Activated CD8-positive, alpha-beta memory T cell treated with anti-CD3 and anti-CD28 coated beads, Interleukin-2, amount 10 ng/mL, durations not matched to agents 7 days and 5 days (primary cell): Measurements from ENCODE around the gene ERC1. TPM values are rescaled to one million over a fixed set of nuclear protein-coding genes. Genes with fewer than 3 reads are reported as not detected.

Experiments
- ATAC-seq: fragments of 150-1000 bp; cut with Tn5 transposase; one replicate; pipeline ENCODE4 v1.10.0; 2021; ENCODE audit warnings: moderate library complexity
- CTCF ChIA-PET: fragments of 350-600 bp; sonication (Branson Sonifier 250); formaldehyde crosslinking; loops from one replicate; lab custom pipeline; 2021; ENCODE audit warnings: antibody characterized with exemption; lab: Charles Lee
- DNase-seq: peaks from one replicate; pipeline ENCODE4 v3.0.0-alpha.2; 2020
- H3K27ac Mint-ChIP-seq: one replicate; pipeline ENCODE4 v1.8.0; 2021; ENCODE audit warnings: mild to moderate bottlenecking, mixed read lengths
- H3K27me3 Mint-ChIP-seq: one replicate; pipeline ENCODE4 v1.8.0; 2021; ENCODE audit warnings: mixed read lengths
- H3K36me3 Mint-ChIP-seq: one replicate; pipeline ENCODE4 v1.8.0; 2021; ENCODE audit warnings: mild to moderate bottlenecking, mixed read lengths
- H3K4me1 Mint-ChIP-seq: one replicate; pipeline ENCODE4 v1.8.0; 2021; ENCODE audit warnings: mixed read lengths
- H3K4me3 Mint-ChIP-seq: one replicate; pipeline ENCODE4 v1.8.0; 2021; ENCODE audit warnings: mild to moderate bottlenecking, moderate library complexity, mixed read lengths
- H3K9me3 Mint-ChIP-seq: one replicate; pipeline ENCODE4 v1.8.0; 2022; ENCODE audit warnings: low read depth, mixed read lengths
- total RNA-seq, 2 experiments: library from RNA; stranded (reverse); gene quantifications; one replicate each; pipeline ENCODE4 v1.2.3, GENCODE V29; 2021

The ERC1 gene
- total RNA-seq, 2 experiments from 2014 or later: 18.8 to 25.2 TPM

DNA sequence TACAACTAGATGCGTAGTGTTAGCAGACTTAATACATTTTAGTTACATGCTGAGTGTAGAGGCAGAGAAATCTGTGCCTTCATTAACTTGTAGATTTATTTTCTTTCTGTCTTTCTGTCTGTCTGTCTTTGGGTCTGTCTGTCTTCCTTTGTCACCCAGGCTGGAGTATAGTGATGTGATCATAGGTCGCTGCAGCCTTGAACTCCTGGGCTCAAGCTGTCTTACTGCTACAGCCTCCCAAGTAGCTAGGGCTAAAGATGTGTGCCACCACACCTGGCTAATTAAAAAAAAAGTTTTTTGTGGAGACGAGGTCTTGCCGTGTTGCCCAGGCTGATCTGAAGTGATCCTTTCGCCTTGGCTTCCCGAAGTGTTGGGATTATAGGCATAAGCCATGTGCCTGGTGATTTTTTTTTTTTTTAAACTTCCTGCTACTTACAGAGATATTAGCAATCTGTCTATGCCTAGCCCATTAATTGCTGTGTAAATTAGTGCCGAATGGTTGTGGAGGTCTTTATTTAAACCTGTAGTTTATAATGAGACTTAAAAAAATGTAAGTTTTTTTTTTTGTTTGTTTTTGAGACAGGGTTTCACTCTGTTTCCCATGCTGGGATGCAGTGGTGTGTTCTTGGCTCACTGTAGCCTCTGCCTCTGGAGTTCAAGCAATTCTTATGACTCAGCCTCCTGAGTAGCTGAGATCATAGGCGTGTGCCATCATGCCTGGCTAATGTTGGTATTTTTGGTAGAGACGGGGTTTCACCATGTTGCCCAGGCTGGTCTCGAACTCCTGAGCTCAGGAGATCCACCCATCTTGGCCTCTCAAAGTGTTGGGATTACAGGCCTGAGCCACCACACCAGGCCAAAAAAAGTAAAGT, 22.8 kb downstream of the ERC1 start:
- Mint-ChIP-seq H3K4me3 (no peak overlapping the region), H3K9me3 (no peaks in the 10 kb centered on the region), H3K36me3 (no peaks in the 10 kb centered on the region), H3K4me1 (no peaks in the 10 kb centered on the region), H3K27ac (no peak overlapping the region), H3K27me3 (no peaks in the 10 kb centered on the region)
- no peak for DNase-seq
- CTCF ChIA-PET: no interaction called here
- no peak for ATAC-seq

DNA sequence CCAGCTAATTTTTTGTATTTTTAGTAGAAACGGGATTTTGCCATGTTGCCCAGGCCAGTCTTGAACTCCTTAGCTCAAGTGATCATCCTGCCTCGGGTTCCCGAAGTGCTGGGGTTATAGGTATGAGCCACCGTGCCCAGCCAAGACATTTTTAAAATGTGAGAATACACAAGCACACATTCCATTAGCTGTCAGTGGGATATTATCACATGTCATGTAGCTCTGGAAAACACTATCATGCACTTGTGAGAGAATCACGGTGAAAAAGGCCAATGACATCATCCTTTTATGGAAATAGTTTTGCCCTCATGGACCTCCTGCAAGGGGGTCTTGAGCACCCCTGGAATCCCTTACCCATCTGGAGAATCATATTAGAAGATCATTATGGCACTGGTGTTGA, 28.3 kb downstream of the ERC1 start:
- Mint-ChIP-seq H3K4me1 (no peaks in the 10 kb centered on the region), H3K36me3 (peaks cover 13% of the 10 kb centered on the region), H3K27ac (no peak overlapping the region), H3K9me3 (no peaks in the 10 kb centered on the region), H3K4me3 (no peak overlapping the region), H3K27me3 (no peaks in the 10 kb centered on the region)
- DNase-seq (no peak), ATAC-seq (no peak)
- CTCF ChIA-PET: no interaction called here

DNA sequence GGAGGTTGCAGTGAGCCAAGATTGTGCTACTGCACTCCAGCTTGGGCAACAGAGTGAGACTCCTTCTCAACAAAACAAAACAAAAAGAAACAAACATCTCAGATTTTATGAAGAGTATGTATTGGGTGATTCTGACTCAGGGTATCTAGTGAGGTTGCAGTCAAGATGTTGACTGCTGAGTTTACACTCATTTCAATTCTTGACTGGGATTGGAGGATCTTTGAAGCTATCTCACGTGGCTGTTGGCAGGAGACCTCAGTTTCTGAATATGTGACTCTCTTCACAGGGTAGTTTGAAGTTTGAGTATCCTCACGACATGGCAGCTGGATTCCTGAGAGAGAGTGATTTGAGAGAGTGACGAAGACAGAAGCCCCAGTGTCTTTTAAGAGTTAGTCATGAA, 29.4 kb downstream of the ERC1 start:
- H3K9me3 Mint-ChIP-seq: no peaks in the 10 kb centered on the region

DNA sequence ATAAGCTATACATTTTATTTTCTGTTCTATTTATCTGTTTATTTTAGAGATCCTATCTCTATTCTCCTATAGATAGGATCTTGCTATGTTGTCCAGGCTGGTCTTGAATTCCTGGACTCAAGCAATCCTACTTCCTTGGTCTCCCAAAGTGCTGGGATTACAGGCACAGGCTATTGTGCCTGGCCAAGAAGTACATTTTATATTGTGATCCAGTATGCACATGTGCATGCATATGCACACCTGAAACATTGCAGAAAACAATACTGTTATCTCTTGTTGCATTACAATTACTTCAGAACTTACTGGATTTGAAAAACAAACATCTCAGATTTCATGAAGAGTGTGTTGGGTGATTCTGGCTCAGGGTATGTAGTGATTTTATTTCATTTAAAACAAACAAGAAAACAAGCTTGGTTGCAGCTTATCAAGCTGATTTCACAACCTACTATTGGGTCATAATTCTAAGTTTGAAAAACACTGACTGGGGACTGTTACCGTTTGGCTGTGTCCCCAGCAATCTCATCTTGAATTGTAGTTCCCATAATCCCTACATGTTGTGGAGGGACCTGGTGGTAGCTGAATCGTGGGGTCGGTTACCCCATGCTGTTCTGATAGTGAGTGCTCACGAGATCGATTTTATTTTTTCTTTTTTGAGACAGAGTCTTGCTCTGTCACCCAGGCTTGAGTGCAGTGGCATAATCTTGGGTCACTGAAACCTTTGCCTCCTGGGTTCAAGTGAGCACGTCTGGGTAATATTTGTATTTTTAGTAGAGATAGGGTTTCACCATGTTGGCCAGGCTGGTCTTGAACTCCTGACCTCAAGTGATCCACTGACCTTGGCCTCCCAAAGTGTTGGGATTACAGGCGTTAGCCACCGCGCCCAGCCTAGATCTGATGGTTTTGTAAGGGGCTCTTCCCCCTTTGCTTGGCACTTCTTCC, 31.3 kb downstream of the ERC1 start:
- H3K9me3 Mint-ChIP-seq: no peaks in the 10 kb centered on the region
- H3K4me1 Mint-ChIP-seq: no peaks in the 10 kb centered on the region
- no peak overlapping the region for H3K27ac Mint-ChIP-seq
- ATAC-seq: no peak
- peaks cover 13% of the 10 kb centered on the region for H3K36me3 Mint-ChIP-seq
- no peak overlapping the region for H3K4me3 Mint-ChIP-seq
- no peaks in the 10 kb centered on the region for H3K27me3 Mint-ChIP-seq
- CTCF ChIA-PET: no interaction called here
- DNase-seq: no peak

More for the DNA sequence above, 29.4 kb downstream of the ERC1 start:
- no peak overlapping the region for H3K4me3 Mint-ChIP-seq
- ATAC-seq (no peak), DNase-seq (no peak)
- no peaks in the 10 kb centered on the region for H3K4me1 Mint-ChIP-seq
- peaks cover 13% of the 10 kb centered on the region for H3K36me3 Mint-ChIP-seq
- no peak overlapping the region for H3K27ac Mint-ChIP-seq
- CTCF ChIA-PET: no interaction called here
- H3K27me3 Mint-ChIP-seq: no peaks in the 10 kb centered on the region

DNA sequence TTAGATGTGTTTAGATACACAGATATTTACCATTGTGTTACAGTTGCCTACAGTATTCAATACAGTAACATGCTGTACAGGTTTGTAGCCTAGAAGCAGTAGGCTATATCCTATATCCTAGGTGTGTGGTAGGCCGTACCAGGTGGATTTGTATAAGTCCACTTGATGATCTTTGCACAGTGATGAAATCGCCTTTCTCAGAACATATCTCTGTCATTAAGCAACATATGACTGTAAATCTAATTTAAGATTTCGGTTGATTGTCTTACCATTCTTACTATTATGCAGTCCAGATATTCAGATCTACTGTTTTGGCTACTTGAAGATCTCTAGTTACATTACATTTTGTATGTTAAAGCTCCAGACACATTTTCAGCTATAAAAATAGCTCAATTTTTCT, 39.8 kb downstream of the ERC1 start:
- no peak overlapping the region for H3K27ac Mint-ChIP-seq

DNA sequence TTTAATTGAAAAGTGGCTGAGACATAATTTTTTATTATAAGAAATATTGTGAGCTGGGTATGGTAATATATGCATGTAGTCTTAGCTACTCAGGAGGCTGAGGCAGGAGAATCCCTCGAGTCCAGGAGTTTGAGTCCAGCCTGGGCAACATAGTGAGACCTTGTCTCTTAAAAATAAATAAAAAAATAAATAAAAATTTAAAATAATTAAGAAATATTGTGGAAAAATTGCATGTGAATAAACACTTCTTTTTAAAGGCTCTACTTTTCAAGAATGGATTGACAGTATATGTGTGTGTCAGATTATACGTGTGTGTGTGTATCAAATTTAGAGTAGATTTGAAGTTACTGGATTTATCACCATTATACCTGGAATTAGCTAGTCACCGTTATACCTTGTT, 43.2 kb downstream of the ERC1 start:
- Mint-ChIP-seq H3K36me3 (peaks cover 2% of the 10 kb centered on the region), H3K4me3 (no peak overlapping the region), H3K4me1 (no peaks in the 10 kb centered on the region), H3K9me3 (no peaks in the 10 kb centered on the region), H3K27me3 (no peaks in the 10 kb centered on the region), H3K27ac (no peak overlapping the region)
- DNase-seq (no peak), ATAC-seq (no peak)
- CTCF ChIA-PET: interaction anchor here (1.2 kb wide), 1 partner anchor 84 kb away, joined by 3 read pairs; no protein-coding TSS in a partner anchor

More for the DNA sequence above, 39.8 kb downstream of the ERC1 start:
- H3K27me3 Mint-ChIP-seq: no peaks in the 10 kb centered on the region
- H3K4me3 Mint-ChIP-seq: no peak overlapping the region
- H3K36me3 Mint-ChIP-seq: peaks cover 11% of the 10 kb centered on the region
- no peaks in the 10 kb centered on the region for H3K4me1 Mint-ChIP-seq
- DNase-seq: no peak
- no peaks in the 10 kb centered on the region for H3K9me3 Mint-ChIP-seq
- ATAC-seq: no peak
- CTCF ChIA-PET: no interaction called here

DNA sequence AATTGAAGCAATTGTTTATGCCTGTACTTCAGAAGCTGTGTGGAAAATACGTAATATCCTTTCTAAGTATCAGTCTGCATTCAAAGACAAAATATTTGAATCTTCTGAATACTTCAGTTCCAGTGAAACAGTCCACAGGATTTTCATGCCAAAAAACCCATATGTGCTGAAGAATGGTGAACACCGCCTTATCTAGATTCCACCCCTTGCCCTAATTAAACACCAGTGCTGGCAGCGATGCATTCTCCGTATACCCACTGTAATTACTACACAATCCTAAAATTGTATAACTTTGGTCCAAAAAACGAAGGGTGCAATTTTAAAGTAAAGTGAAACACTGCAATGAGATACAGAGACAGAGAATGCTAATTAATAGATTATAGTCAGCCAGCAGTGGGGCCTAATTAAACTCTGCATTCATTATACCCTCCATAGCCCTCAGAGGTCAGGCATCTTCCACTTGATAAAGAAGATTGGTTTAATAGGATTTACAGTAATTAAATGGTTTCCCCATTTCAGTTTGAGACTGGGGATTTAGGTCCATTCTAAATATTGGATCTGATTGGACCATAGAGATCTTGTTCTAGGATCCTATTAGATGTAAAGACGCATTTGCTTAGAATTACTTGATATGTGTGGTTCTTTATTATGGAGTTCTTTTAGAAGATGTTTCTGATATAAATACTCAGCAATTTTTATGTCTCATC, 43.9 kb downstream of the ERC1 start:
- Mint-ChIP-seq H3K27me3 (no peaks in the 10 kb centered on the region), H3K27ac (no peak overlapping the region), H3K36me3 (no peaks in the 10 kb centered on the region), H3K9me3 (no peaks in the 10 kb centered on the region), H3K4me3 (no peak overlapping the region), H3K4me1 (no peaks in the 10 kb centered on the region)
- no peak for ATAC-seq
- no peak for DNase-seq
- CTCF ChIA-PET: interaction anchor here (1.2 kb wide), 1 partner anchor 83 kb away, joined by 3 read pairs; no protein-coding TSS in a partner anchor

DNA sequence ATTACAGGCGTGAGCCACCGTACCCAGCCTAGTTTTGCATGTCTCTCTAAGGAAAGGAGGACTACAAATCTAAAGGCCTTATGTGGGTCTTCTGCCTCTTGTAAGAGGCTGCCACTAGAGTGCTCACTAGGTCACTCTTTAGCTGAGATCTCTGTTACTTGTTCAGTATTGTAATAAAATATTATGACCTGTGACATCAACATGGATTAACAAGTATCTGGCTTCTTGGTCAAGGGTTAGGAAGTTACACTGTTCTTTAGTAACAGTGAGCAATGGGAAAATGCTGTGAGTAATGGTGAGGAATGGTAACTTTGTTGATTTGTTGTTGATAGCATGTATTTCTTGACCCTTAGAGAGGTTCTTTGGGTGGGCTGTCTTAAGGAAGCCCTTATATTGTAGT, 50.5 kb downstream of the ERC1 start:
- no peak for ATAC-seq
- no peaks in the 10 kb centered on the region for H3K27me3 Mint-ChIP-seq
- H3K4me1 Mint-ChIP-seq: peaks cover 1% of the 10 kb centered on the region
- H3K27ac Mint-ChIP-seq: no peak overlapping the region
- CTCF ChIA-PET: no interaction called here
- DNase-seq: no peak
- H3K4me3 Mint-ChIP-seq: no peak overlapping the region
- no peaks in the 10 kb centered on the region for H3K9me3 Mint-ChIP-seq
- H3K36me3 Mint-ChIP-seq: no peaks in the 10 kb centered on the region

DNA sequence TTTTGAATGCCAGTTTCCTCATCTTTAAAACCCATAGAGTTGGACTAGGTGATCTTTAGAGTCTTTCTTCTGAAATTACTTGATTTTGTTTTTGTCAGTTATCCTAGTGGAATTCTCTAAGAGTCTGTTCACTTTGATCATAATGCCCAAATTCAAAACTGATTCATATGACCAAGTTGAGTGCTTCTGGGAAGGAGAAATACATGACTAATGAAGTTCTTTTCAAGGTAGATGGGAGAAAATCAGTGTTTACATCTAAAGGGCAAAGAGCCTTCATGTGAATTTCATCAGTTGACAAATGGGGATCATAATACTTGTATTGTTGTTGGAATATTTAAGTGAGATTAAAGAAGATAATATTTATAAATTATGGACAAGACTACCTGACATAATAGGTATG, 53.2 kb downstream of the ERC1 start:
- DNase-seq: no peak
- ATAC-seq: no peak
- CTCF ChIA-PET: no interaction called here
- no peaks in the 10 kb centered on the region for H3K27me3 Mint-ChIP-seq
- H3K4me3 Mint-ChIP-seq: no peak overlapping the region
- H3K36me3 Mint-ChIP-seq: no peaks in the 10 kb centered on the region
- H3K27ac Mint-ChIP-seq: no peak overlapping the region
- no peaks in the 10 kb centered on the region for H3K9me3 Mint-ChIP-seq
- peaks cover 5% of the 10 kb centered on the region for H3K4me1 Mint-ChIP-seq

DNA sequence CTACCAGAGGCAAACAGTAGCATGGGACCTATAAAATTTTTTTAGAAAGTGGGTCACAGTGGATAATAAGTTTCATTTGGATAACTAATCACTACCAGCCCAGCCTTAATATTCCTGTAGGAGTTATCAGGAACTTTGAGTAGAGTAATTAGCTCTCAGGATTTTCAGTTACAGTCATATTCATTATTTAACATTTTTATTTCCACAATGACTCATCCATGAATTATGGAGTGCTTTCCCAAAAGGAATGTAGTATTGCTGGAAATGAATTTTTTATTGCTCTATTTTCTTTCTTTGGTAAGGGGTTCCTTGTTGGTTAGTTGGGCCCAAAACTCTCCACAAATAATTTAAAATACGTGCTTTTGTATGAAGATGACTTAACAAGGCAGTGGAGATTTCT, 53.7 kb downstream of the ERC1 start:
- Mint-ChIP-seq H3K27ac (no peak overlapping the region), H3K9me3 (no peaks in the 10 kb centered on the region), H3K4me3 (no peak overlapping the region), H3K36me3 (no peaks in the 10 kb centered on the region), H3K27me3 (no peaks in the 10 kb centered on the region), H3K4me1 (peaks cover 5% of the 10 kb centered on the region)
- CTCF ChIA-PET: no interaction called here
- no peak for ATAC-seq
- no peak for DNase-seq

DNA sequence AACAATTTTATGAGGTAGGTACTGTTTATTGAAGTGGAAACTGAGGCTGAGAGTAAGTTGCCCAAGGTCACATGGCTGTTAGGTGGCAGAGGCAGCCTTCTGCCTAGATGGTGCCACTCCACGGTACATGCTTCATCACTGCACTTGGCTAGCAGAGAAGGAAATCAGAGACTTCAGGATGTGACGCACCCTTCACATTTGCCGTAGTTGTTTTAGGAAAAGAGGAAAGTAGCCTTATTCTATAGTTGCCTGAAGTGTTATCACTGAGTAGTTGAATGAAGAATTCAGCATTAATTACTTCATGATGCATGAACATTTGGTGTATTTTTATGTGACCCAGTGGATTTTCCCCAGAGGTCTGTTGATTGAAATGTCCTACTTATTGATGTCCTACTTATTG, 55.7 kb downstream of the ERC1 start:
- Mint-ChIP-seq H3K4me1 (peaks cover 9% of the 10 kb centered on the region), H3K27me3 (no peaks in the 10 kb centered on the region), H3K9me3 (no peaks in the 10 kb centered on the region), H3K36me3 (no peaks in the 10 kb centered on the region), H3K27ac (no peak overlapping the region), H3K4me3 (no peak overlapping the region)
- DNase-seq (no peak), ATAC-seq (no peak)
- CTCF ChIA-PET: no interaction called here

DNA sequence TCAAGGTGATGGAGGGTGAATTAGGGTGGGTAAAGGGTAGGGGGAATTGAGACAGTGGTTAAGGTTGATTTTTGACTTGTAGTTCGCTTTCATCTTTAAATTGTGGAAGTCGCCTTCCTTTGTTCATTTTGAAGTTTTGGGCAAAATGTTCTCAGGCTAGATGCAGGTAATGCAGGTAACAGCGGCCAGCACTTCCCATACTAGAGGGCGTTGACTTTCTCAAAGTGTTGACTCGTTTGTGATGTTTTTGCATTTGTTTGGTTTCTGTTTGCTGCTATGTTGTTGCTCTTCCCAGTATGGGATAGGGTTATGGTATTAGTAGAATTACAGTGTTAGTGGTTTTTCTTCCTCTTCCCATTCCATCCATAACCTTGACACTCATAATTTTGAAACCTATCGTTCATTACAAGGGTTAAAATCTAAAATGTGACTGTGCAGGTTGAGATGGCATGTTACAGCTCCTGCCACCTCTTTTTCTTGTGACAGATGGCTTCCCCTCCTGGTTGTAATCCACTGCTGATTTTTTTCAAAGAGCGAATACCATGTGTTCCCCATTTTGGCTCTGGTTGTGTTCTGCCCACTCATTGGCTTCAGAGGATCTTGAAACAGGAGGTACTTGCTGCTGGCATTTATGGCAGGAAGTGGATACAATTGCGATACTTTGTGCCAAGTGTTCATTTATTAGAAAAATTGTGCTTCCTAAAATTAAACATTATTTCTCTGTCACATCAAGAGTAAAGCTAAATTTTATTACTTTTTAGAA, 57.1 kb downstream of the ERC1 start:
- CTCF ChIA-PET: no interaction called here
- no peak for ATAC-seq
- H3K36me3 Mint-ChIP-seq: no peaks in the 10 kb centered on the region
- no peak overlapping the region for H3K27ac Mint-ChIP-seq
- H3K27me3 Mint-ChIP-seq: no peaks in the 10 kb centered on the region
- H3K4me1 Mint-ChIP-seq: peaks cover 9% of the 10 kb centered on the region
- H3K9me3 Mint-ChIP-seq: no peaks in the 10 kb centered on the region
- no peak for DNase-seq
- H3K4me3 Mint-ChIP-seq: no peak overlapping the region
